ENCODE measurements around the gene SLC41A1. TPM values are rescaled to one million over a fixed set of nuclear protein-coding genes. Genes with fewer than 3 reads are reported as not detected.

Gene SLC41A1
- total RNA-seq, 1 donor from 2014 or later, result 28.8 TPM

- H3K27me3 ChIP-seq, result no peaks in the 10 kb centered on the region
- H3K27ac ChIP-seq, result peak overlapping the region; percentile 76 to 88
- no peak for DNase-seq (ENCODE audit: low spot score in 2 of 2)
- intact Hi-C loops (cut with DNase I), result no loop called here
- H3K4me3 ChIP-seq, result no peak overlapping the region
- TF ChIP-seq CTCF (IDR thresholded peaks at IDR 0.05), result no peak
- H3K36me3 ChIP-seq, result peaks cover 8% of the 10 kb centered on the region in 2 donors
- H3K9me3 ChIP-seq, result no peaks in the 10 kb centered on the region
- H3K4me1 ChIP-seq, result peaks cover 3 to 20% of the 10 kb centered on the region in 2 donors
Observed at GRCh38 chr1:205785446-205785845, 27.6 kb downstream of the SLC41A1 start.

- Histone ChIP-seq H3K27ac (peak overlapping the region; percentile 76 to 88), H3K27me3 (no peaks in the 10 kb centered on the region), H3K4me3 (peak overlapping the region in 1 of 2 donors; percentile 0), H3K9me3 (no peaks in the 10 kb centered on the region), H3K36me3 (no peaks in the 10 kb centered on the region), H3K4me1 (peaks cover 3 to 20% of the 10 kb centered on the region in 2 donors)
- intact Hi-C loops (cut with DNase I), result no loop called here
- peak; percentile 25 to 85 for DNase-seq (ENCODE audit: low spot score in 2 of 2)
- no peak for TF ChIP-seq CTCF (IDR thresholded peaks at IDR 0.05)
Observed at GRCh38 chr1:205783904-205784303, 29.1 kb downstream of the SLC41A1 start.

GRCh38 chr1:205783433-205783795, 29.6 kb downstream of the SLC41A1 start:
- H3K36me3 ChIP-seq, result no peaks in the 10 kb centered on the region
- peaks cover 3 to 20% of the 10 kb centered on the region in 2 donors for H3K4me1 ChIP-seq
- peak overlapping the region; percentile 76 to 88 for H3K27ac ChIP-seq
- intact Hi-C loops (cut with DNase I), result no loop called here
- no peak overlapping the region for H3K4me3 ChIP-seq
- DNase-seq (ENCODE audit: low spot score in 2 of 2), result no peak
- no peaks in the 10 kb centered on the region for H3K27me3 ChIP-seq
- no peaks in the 10 kb centered on the region for H3K9me3 ChIP-seq
- no peak for TF ChIP-seq CTCF (IDR thresholded peaks at IDR 0.05)

- no peak for DNase-seq (ENCODE audit: low spot score in 2 of 2)
- Histone ChIP-seq H3K4me3 (no peak overlapping the region), H3K9me3 (no peaks in the 10 kb centered on the region), H3K36me3 (no peaks in the 10 kb centered on the region), H3K27ac (peak overlapping the region; percentile 76 to 88), H3K27me3 (no peaks in the 10 kb centered on the region), H3K4me1 (peaks cover 3 to 20% of the 10 kb centered on the region in 2 donors)
- intact Hi-C loops (cut with DNase I), result no loop called here
- no peak for TF ChIP-seq CTCF (IDR thresholded peaks at IDR 0.05)
Observed at GRCh38 chr1:205782627-205783432, 30.2 kb downstream of the SLC41A1 start.

- no peak overlapping the region for H3K27ac ChIP-seq
- TF ChIP-seq CTCF (IDR thresholded peaks at IDR 0.05), result no peak
- no peak overlapping the region for H3K4me3 ChIP-seq
- H3K4me1 ChIP-seq, result peaks cover 8 to 25% of the 10 kb centered on the region in 2 donors
- H3K27me3 ChIP-seq, result no peaks in the 10 kb centered on the region
- intact Hi-C loops (cut with DNase I), result no loop called here
- no peaks in the 10 kb centered on the region for H3K9me3 ChIP-seq
- no peak for DNase-seq (ENCODE audit: low spot score in 2 of 2)
- H3K36me3 ChIP-seq, result no peaks in the 10 kb centered on the region
Observed at GRCh38 chr1:205780335-205780734, 32.7 kb downstream of the SLC41A1 start.

Data from ascending aorta (tissue), 2 donors.